ENCODE measurements around the gene NLRP7. TPM values are rescaled to one million over a fixed set of nuclear protein-coding genes. Genes with fewer than 3 reads are reported as not detected.
"Not testable (repeated sequence)": the region's sequence is repeated elsewhere in the genome, so short reads cannot be mapped to it uniquely, and the experiment has no call there.

NLRP7 gene
- total RNA-seq, 2 donors from 2014 or later, result not detected

- H3K27ac Mint-ChIP-seq; H3K9me3 Mint-ChIP-seq; DNase-seq; H3K27me3 Mint-ChIP-seq (ENCODE audit: low read depth); ATAC-seq (replicated peaks in 1 of 2); H3K36me3 Mint-ChIP-seq (ENCODE audit: insufficient read depth in 2 of 2); H3K4me3 Mint-ChIP-seq; H3K4me1 Mint-ChIP-seq (ENCODE audit: low read depth): not testable (repeated sequence)
Measured at GRCh38 chr19:54950580-54950979, 3.2 kb upstream of the NLRP7 start.

DNA sequence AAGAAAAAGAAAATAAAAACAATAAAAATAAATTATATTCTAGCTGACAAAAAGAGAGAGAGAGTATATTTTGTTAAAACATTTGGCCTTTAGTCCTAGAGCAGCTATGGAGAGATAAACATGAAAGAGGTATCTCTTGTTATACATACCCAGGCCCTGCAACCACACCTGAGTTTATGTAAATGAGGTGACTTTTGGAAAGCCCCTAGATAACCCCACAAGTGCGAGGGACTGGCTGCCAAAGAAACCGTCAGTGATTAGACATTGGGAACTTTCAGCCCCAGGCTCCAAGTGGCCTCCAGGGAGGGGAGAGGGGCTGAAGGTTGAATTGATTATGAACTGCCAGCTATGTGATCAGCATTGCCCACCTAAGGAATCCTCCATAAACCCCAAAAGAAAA is 2.1 kb upstream of the NLRP7 start:
- H3K36me3 Mint-ChIP-seq (ENCODE audit: insufficient read depth in 2 of 2), result no peaks in the 10 kb centered on the region
- no peaks in the 10 kb centered on the region for H3K27me3 Mint-ChIP-seq (ENCODE audit: low read depth)
- H3K27ac Mint-ChIP-seq, result no peak overlapping the region
- peak; percentile 29 to 41 for ATAC-seq (replicated peaks in 1 of 2)
- H3K4me3 Mint-ChIP-seq, result no peak overlapping the region
- H3K4me1 Mint-ChIP-seq (ENCODE audit: low read depth), result no peaks in the 10 kb centered on the region
- no peaks in the 10 kb centered on the region for H3K9me3 Mint-ChIP-seq
- no peak for DNase-seq

DNA sequence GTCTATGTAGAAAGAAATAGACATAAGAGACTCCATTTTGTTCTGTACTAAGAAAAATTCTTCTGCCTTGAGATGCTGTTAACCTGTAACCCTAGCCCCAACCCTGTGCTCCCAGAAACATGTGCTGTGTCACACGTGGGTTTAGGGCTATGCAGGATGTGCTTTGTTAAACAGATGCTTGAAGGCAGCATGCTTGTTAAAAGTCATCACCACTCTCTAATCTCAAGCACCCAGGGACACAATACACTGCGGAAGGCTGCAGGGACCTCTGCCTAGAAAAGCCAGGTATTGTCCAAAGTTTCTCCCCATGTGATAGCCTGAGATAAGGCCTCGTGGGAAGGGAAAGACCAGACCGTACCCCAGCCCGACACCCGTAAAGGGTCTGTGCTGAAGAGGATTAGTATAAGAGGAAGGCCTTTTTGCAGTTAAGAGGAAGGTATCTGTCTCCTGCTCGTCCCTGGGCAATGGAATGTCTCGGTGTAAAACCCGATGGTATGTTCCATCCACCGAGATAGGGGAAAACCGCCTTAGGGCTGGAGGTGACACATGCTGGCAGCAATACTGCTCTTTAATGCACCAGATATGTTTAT is 3.5 kb downstream of the NLRP7 start:
- not testable (repeated sequence) for H3K9me3 Mint-ChIP-seq; ATAC-seq (replicated peaks in 1 of 2); H3K4me3 Mint-ChIP-seq; H3K4me1 Mint-ChIP-seq (ENCODE audit: low read depth); H3K36me3 Mint-ChIP-seq (ENCODE audit: insufficient read depth in 2 of 2); H3K27me3 Mint-ChIP-seq (ENCODE audit: low read depth); H3K27ac Mint-ChIP-seq; DNase-seq

GRCh38 chr19:54939538-54939937 is 7.8 kb downstream of the NLRP7 start:
- not testable (repeated sequence) for H3K4me3 Mint-ChIP-seq; DNase-seq; H3K27me3 Mint-ChIP-seq (ENCODE audit: low read depth); H3K36me3 Mint-ChIP-seq (ENCODE audit: insufficient read depth in 2 of 2); ATAC-seq (replicated peaks in 1 of 2); H3K9me3 Mint-ChIP-seq; H3K27ac Mint-ChIP-seq; H3K4me1 Mint-ChIP-seq (ENCODE audit: low read depth)

DNA sequence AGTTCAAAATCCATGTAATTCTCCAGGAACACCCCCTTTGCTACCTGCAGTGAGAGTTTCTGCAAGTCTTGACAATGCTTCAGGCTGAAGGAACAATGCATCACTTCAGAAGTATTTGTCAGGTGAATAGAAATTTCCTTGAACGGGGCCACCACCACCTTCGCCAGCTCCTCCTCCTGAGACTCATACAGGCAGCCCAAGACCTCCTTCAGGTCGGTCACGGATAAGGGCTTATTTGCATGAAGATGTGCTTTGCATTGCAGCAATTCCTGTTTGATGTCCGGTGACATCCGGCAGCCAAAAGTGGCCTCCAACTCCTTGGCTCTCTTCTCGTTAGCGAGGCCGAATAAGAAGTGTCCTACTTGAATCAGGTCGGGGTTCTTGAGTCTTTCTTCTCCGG is 8.4 kb downstream of the NLRP7 start:
- no peak for DNase-seq
- Mint-ChIP-seq H3K27me3 (ENCODE audit: low read depth) (no peaks in the 10 kb centered on the region), H3K36me3 (ENCODE audit: insufficient read depth in 2 of 2) (no peaks in the 10 kb centered on the region), H3K4me3 (no peak overlapping the region), H3K4me1 (ENCODE audit: low read depth) (peaks cover 7% of the 10 kb centered on the region), H3K9me3 (no peaks in the 10 kb centered on the region), H3K27ac (no peak overlapping the region)
- no peak for ATAC-seq (replicated peaks in 1 of 2)

GRCh38 chr19:54937926-54938325 is 9.4 kb downstream of the NLRP7 start:
- H3K4me1 Mint-ChIP-seq (ENCODE audit: low read depth), result peaks cover 7% of the 10 kb centered on the region
- peak; percentile 85 to 93 for ATAC-seq (replicated peaks in 1 of 2)
- no peaks in the 10 kb centered on the region for H3K36me3 Mint-ChIP-seq (ENCODE audit: insufficient read depth in 2 of 2)
- H3K9me3 Mint-ChIP-seq, result no peaks in the 10 kb centered on the region
- no peaks in the 10 kb centered on the region for H3K27me3 Mint-ChIP-seq (ENCODE audit: low read depth)
- no peak overlapping the region for H3K27ac Mint-ChIP-seq
- H3K4me3 Mint-ChIP-seq, result peak overlapping the region; percentile 33 to 53
- DNase-seq, result peak; percentile 16 to 33

DNA sequence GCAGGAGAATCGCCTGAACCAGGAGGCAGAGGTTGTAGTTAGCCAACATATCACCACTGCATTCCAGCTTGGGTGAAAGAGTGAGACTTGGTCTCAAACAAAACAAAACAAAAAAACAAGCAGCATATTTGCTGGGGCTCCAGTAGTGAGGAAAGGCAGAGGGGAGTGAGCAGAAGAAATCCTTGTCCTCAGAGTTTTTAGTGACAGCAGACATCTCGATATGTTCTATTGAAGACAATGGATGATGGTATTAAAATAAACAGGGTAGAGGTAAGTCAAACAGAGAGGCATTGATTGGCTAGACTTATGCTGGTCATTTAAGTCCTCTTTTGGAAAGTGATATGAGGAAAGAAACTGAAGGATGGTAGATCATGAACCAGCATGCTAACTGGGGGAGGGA is 19.0 kb downstream of the NLRP7 start:
- Mint-ChIP-seq H3K9me3 (peaks cover 7 to 9% of the 10 kb centered on the region in 2 donors), H3K36me3 (ENCODE audit: insufficient read depth in 2 of 2) (peaks cover 5 to 9% of the 10 kb centered on the region in 2 donors), H3K4me1 (ENCODE audit: low read depth) (no peaks in the 10 kb centered on the region), H3K4me3 (no peak overlapping the region), H3K27me3 (ENCODE audit: low read depth) (no peaks in the 10 kb centered on the region), H3K27ac (no peak overlapping the region)
- no peak for ATAC-seq (replicated peaks in 1 of 2)
- DNase-seq, result no peak

- ATAC-seq (replicated peaks in 1 of 2), result no peak
- Mint-ChIP-seq H3K36me3 (ENCODE audit: insufficient read depth in 2 of 2) (peaks cover 3 to 7% of the 10 kb centered on the region in 2 donors), H3K9me3 (peaks cover 1 to 6% of the 10 kb centered on the region in 2 donors), H3K4me3 (no peak overlapping the region), H3K27me3 (ENCODE audit: low read depth) (no peaks in the 10 kb centered on the region), H3K4me1 (ENCODE audit: low read depth) (no peaks in the 10 kb centered on the region), H3K27ac (no peak overlapping the region)
- no peak for DNase-seq
Measured at GRCh38 chr19:54923276-54923675, 24.1 kb downstream of the NLRP7 start.

- H3K4me3 Mint-ChIP-seq, result no peak overlapping the region
- H3K27ac Mint-ChIP-seq, result no peak overlapping the region
- ATAC-seq (replicated peaks in 1 of 2) (peak in 1 of 2 donors; percentile 75), DNase-seq (no peak)
- peaks cover 0 to 2% of the 10 kb centered on the region in 2 donors for H3K36me3 Mint-ChIP-seq (ENCODE audit: insufficient read depth in 2 of 2)
- H3K9me3 Mint-ChIP-seq, result peaks cover 0 to 4% of the 10 kb centered on the region in 2 donors
- no peaks in the 10 kb centered on the region for H3K4me1 Mint-ChIP-seq (ENCODE audit: low read depth)
- no peaks in the 10 kb centered on the region for H3K27me3 Mint-ChIP-seq (ENCODE audit: low read depth)
Measured at GRCh38 chr19:54921082-54921481, 26.2 kb downstream of the NLRP7 start.

- H3K36me3 Mint-ChIP-seq (ENCODE audit: insufficient read depth in 2 of 2); DNase-seq; H3K27ac Mint-ChIP-seq; ATAC-seq (replicated peaks in 1 of 2); H3K27me3 Mint-ChIP-seq (ENCODE audit: low read depth); H3K4me1 Mint-ChIP-seq (ENCODE audit: low read depth); H3K4me3 Mint-ChIP-seq; H3K9me3 Mint-ChIP-seq: not testable (repeated sequence)
Measured at GRCh38 chr19:54919646-54920563, 27.4 kb downstream of the NLRP7 start.

- no peak for ATAC-seq (replicated peaks in 1 of 2)
- no peak for DNase-seq
- Mint-ChIP-seq H3K4me1 (ENCODE audit: low read depth) (no peaks in the 10 kb centered on the region), H3K4me3 (no peak overlapping the region), H3K36me3 (ENCODE audit: insufficient read depth in 2 of 2) (no peaks in the 10 kb centered on the region), H3K27me3 (ENCODE audit: low read depth) (no peaks in the 10 kb centered on the region), H3K27ac (no peak overlapping the region), H3K9me3 (no peaks in the 10 kb centered on the region)
Measured at GRCh38 chr19:54918499-54918898, 28.8 kb downstream of the NLRP7 start.

DNA sequence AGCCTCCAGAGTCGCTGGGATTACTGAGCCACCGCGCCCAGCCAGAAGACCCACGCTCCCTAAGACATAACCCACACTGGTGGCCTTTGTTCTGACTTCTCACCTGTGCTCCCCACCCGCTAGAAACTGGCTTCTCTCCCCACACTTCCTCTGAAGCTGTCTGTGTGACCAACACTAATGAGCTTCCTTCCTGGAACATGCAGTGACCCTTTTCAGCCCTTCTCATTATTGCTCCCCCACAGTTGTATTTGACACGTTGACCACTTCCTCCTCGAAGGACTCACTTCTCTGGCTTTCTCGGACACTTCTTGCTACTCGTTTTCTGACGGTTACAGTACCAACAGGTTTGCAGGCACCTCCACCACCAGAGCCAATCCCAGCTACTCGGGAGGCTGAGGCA is 30.5 kb downstream of the NLRP7 start:
- Mint-ChIP-seq H3K9me3 (no peaks in the 10 kb centered on the region), H3K27ac (no peak overlapping the region), H3K36me3 (ENCODE audit: insufficient read depth in 2 of 2) (peaks cover 0 to 3% of the 10 kb centered on the region in 2 donors), H3K4me3 (no peak overlapping the region), H3K4me1 (ENCODE audit: low read depth) (no peaks in the 10 kb centered on the region), H3K27me3 (ENCODE audit: low read depth) (no peaks in the 10 kb centered on the region)
- ATAC-seq (replicated peaks in 1 of 2), result peak in 1 of 2 donors; percentile 11
- DNase-seq, result no peak

DNA sequence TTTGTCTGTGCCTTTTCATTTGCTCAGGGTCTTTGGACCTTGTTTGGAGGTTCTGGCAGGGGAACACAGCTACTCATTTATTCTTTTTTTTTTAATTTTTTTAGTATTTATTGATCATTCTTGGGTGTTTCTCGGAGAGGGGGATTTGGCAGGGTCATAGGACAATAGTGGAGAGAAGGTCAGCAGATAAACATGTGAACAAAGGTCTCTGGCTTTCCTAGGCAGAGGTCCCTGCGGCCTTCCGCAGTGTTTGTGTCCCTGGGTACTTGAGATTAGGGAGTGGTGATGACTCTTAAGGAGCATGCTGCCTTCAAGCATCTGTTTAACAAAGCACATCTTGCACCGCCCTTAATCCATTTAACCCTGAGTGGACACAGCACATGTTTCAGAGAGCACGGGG is 39.4 kb downstream of the NLRP7 start:
- peaks cover 11% of the 10 kb centered on the region for H3K27me3 Mint-ChIP-seq (ENCODE audit: low read depth)
- not testable (repeated sequence) for H3K27ac Mint-ChIP-seq; H3K9me3 Mint-ChIP-seq; DNase-seq; H3K4me1 Mint-ChIP-seq (ENCODE audit: low read depth); H3K4me3 Mint-ChIP-seq; H3K36me3 Mint-ChIP-seq (ENCODE audit: insufficient read depth in 2 of 2); ATAC-seq (replicated peaks in 1 of 2)
